Neural cell (in vitro differentiated cells): ENCODE data around the gene KRTAP4-1. TPM values are rescaled to one million over a fixed set of nuclear protein-coding genes. Genes with fewer than 3 reads are reported as not detected.
"Not testable (repeated sequence)": the region's sequence is repeated elsewhere in the genome, so short reads cannot be mapped to it uniquely, and the experiment has no call there.

Experiments
- H2AFZ ChIP-seq: fragments of 200-600, 300-800 bp; sonication (generic), shearing (Covaris generic); 2 replicates; pipeline ENCODE4 v1.6.0; 2014; ENCODE audit warnings: low read depth, mild to moderate bottlenecking, antibody characterized with exemption, low read length, moderate library complexity
- H3F3A ChIP-seq: fragments of 200-600 bp; shearing (Covaris generic); 2 replicates; pipeline ENCODE4 v1.6.1; 2016; ENCODE audit warnings: mild to moderate bottlenecking, moderate library complexity, mixed read lengths, antibody characterized with exemption, low read length; ENCODE audit not compliant: insufficient read depth, poor library complexity, severe bottlenecking
- H3K27ac ChIP-seq: fragments of 200-600, 300-800 bp; sonication (generic), shearing (Covaris generic); 2 replicates; pipeline ENCODE4 v1.5.1; 2014; ENCODE audit warnings: mild to moderate bottlenecking, low read length, moderate library complexity
- H3K27me3 ChIP-seq: fragments of 300-800, 200-600 bp; sonication (generic), shearing (Covaris generic); 2 replicates; pipeline ENCODE4 v1.6.0; 2014; ENCODE audit warnings: mild to moderate bottlenecking, low read depth, low read length, moderate library complexity; ENCODE audit not compliant: insufficient read depth
- H3K36me3 ChIP-seq: fragments of 300-800, 200-600 bp; sonication (generic), shearing (Covaris generic); 2 replicates; pipeline ENCODE4 v1.5.1; 2014; ENCODE audit warnings: mild to moderate bottlenecking, antibody characterized with exemption, low read length, moderate library complexity; ENCODE audit not compliant: insufficient read depth
- H3K4me2 ChIP-seq: fragments of 300-800, 200-600 bp; sonication (generic), shearing (Covaris generic); 2 replicates; pipeline ENCODE4 v1.6.0; 2014; ENCODE audit warnings: mild to moderate bottlenecking, low read length
- H3K4me3 ChIP-seq: fragments of 300-800, 200-600 bp; sonication (generic), shearing (Covaris generic); 2 replicates; pipeline ENCODE4 v1.5.1; 2014; ENCODE audit warnings: mild to moderate bottlenecking, low read length, moderate library complexity
- H3K79me2 ChIP-seq: fragments of 200-600 bp; shearing (Covaris generic); replicated peaks from 2 replicates; pipeline ENCODE4 v1.6.0; 2014; ENCODE audit warnings: mild to moderate bottlenecking, low read length, moderate library complexity; ENCODE audit not compliant: insufficient read depth
- H3K9ac ChIP-seq: fragments of 300-800, 200-600 bp; sonication (generic), shearing (Covaris generic); 2 replicates; pipeline ENCODE4 v1.6.1; 2016; ENCODE audit warnings: mild to moderate bottlenecking, low read length, mixed read lengths
- H3K9me2 ChIP-seq: fragments of 200-600 bp; shearing (Covaris generic); 2 replicates; pipeline ENCODE4 v1.6.1; 2016; ENCODE audit warnings: mild to moderate bottlenecking, low read length, mixed read lengths; ENCODE audit not compliant: insufficient read depth
- H3K9me3 ChIP-seq: fragments of 200-600, 300-800 bp; sonication (generic), shearing (Covaris generic); 2 replicates; pipeline ENCODE4 v1.6.1; 2016; ENCODE audit warnings: mild to moderate bottlenecking, mixed run types, low read length, moderate library complexity, mixed read lengths
- H4K20me1 ChIP-seq: fragments of 200-600 bp; shearing (Covaris generic); 2 replicates; pipeline ENCODE4 v1.6.1; 2016; ENCODE audit warnings: mild to moderate bottlenecking, mixed run types; ENCODE audit not compliant: insufficient read depth
- EP300 ChIP-seq: fragments of 450-650 bp; conservative IDR thresholded peaks from 2 replicates; pipeline ENCODE4 v1.6.1; 2014; ENCODE audit warnings: antibody characterized with exemption, mild to moderate bottlenecking, moderate library complexity; ENCODE audit not compliant: poor library complexity, severe bottlenecking
- EZH2 ChIP-seq: fragments of 200-600, 300-800 bp; shearing (Covaris generic), sonication (generic); IDR thresholded peaks from 2 replicates; pipeline ENCODE4 v1.6.1; 2014; ENCODE audit warnings: antibody characterized with exemption, low read length, borderline replicate concordance, mild to moderate bottlenecking; ENCODE audit not compliant: insufficient read depth, poor library complexity, severe bottlenecking
- MXI1 ChIP-seq: fragments of 450-650 bp; conservative IDR thresholded peaks from 2 replicates; pipeline ENCODE4 v1.6.1; 2014; ENCODE audit warnings: antibody characterized with exemption, mild to moderate bottlenecking; ENCODE audit not compliant: poor library complexity, severe bottlenecking
- POLR2AphosphoS5 ChIP-seq: IDR thresholded peaks from 2 replicates; pipeline ENCODE4 v1.6.1; 2012
- RAD21 ChIP-seq: fragments of 450-650 bp; conservative IDR thresholded peaks from 2 replicates; pipeline ENCODE4 v1.6.1; 2014; ENCODE audit warnings: antibody characterized with exemption, mild to moderate bottlenecking, moderate library complexity
- SMC3 ChIP-seq: fragments of 450-650 bp; conservative IDR thresholded peaks from 2 replicates; pipeline ENCODE4 v1.6.1; 2014; ENCODE audit warnings: antibody characterized with exemption, mild to moderate bottlenecking, moderate library complexity; ENCODE audit not compliant: poor library complexity
- TAF1 ChIP-seq: IDR thresholded peaks from 2 replicates; pipeline ENCODE4 v1.6.1; 2012; ENCODE audit warnings: low read depth
- polyA plus RNA-seq: library from polyadenylated mRNA; depleted of rRNA; stranded (reverse); fragments of >200 nt; gene quantifications from 2 replicates; pipeline ENCODE4 v1.2.3, GENCODE V29; 2014
- TF ChIP-seq, protein P1 (sequence below): fragments of 450-650 bp; IDR thresholded peaks from 2 replicates; pipeline ENCODE4 v1.5.1; 2014; ENCODE audit warnings: antibody characterized with exemption, mild to moderate bottlenecking, moderate library complexity; ENCODE audit not compliant: poor library complexity, severe bottlenecking
- TF ChIP-seq, protein P2 (sequence below): IDR thresholded peaks from 2 replicates; pipeline ENCODE4 v1.6.1; 2012; ENCODE audit warnings: borderline replicate concordance

KRTAP4-1 gene
- polyA plus RNA-seq, 1 donor from 2014 or later: not detected

DNA sequence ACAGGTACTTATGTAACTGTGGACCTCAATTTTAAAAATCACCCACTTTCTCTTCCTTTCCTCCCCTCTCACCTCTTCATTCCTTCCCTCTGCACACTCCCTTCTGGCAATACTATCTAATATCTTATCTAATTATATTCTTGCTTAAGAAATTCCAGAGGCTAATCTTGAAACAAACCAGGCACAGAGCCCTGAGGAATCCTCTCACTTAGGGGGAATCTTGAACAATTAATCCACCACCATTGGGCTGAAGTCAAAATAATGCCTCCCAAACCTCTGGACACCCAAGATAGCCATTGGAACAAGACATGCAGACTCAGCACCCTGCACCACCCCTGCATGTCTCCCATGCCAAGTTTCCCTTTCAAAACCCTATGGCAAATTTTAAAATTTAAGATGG, 43.4 kb downstream of the KRTAP4-1 start:
- H3F3A ChIP-seq: no peaks in the 10 kb centered on the region
- H3K79me2 ChIP-seq: no peaks in the 10 kb centered on the region
- TF ChIP-seq, protein P1, sequence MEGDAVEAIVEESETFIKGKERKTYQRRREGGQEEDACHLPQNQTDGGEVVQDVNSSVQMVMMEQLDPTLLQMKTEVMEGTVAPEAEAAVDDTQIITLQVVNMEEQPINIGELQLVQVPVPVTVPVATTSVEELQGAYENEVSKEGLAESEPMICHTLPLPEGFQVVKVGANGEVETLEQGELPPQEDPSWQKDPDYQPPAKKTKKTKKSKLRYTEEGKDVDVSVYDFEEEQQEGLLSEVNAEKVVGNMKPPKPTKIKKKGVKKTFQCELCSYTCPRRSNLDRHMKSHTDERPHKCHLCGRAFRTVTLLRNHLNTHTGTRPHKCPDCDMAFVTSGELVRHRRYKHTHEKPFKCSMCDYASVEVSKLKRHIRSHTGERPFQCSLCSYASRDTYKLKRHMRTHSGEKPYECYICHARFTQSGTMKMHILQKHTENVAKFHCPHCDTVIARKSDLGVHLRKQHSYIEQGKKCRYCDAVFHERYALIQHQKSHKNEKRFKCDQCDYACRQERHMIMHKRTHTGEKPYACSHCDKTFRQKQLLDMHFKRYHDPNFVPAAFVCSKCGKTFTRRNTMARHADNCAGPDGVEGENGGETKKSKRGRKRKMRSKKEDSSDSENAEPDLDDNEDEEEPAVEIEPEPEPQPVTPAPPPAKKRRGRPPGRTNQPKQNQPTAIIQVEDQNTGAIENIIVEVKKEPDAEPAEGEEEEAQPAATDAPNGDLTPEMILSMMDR: no peak
- TF ChIP-seq MXI1 (no peak), SMC3 (no peak), EZH2 (no peak), TAF1 (no peak), RAD21 (no peak), POLR2AphosphoS5 (no peak)
- TF ChIP-seq, protein P2, sequence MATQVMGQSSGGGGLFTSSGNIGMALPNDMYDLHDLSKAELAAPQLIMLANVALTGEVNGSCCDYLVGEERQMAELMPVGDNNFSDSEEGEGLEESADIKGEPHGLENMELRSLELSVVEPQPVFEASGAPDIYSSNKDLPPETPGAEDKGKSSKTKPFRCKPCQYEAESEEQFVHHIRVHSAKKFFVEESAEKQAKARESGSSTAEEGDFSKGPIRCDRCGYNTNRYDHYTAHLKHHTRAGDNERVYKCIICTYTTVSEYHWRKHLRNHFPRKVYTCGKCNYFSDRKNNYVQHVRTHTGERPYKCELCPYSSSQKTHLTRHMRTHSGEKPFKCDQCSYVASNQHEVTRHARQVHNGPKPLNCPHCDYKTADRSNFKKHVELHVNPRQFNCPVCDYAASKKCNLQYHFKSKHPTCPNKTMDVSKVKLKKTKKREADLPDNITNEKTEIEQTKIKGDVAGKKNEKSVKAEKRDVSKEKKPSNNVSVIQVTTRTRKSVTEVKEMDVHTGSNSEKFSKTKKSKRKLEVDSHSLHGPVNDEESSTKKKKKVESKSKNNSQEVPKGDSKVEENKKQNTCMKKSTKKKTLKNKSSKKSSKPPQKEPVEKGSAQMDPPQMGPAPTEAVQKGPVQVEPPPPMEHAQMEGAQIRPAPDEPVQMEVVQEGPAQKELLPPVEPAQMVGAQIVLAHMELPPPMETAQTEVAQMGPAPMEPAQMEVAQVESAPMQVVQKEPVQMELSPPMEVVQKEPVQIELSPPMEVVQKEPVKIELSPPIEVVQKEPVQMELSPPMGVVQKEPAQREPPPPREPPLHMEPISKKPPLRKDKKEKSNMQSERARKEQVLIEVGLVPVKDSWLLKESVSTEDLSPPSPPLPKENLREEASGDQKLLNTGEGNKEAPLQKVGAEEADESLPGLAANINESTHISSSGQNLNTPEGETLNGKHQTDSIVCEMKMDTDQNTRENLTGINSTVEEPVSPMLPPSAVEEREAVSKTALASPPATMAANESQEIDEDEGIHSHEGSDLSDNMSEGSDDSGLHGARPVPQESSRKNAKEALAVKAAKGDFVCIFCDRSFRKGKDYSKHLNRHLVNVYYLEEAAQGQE: no peak
- H2AFZ ChIP-seq: no peak overlapping the region
- H4K20me1 ChIP-seq: no peaks in the 10 kb centered on the region
- no peak overlapping the region for H3K4me2 ChIP-seq
- no peak overlapping the region for H3K4me3 ChIP-seq
- H3K36me3 ChIP-seq: no peaks in the 10 kb centered on the region
- no peaks in the 10 kb centered on the region for H3K9me2 ChIP-seq
- no peak overlapping the region for H3K9ac ChIP-seq
- H3K27me3 ChIP-seq: no peaks in the 10 kb centered on the region
- no peak overlapping the region for H3K27ac ChIP-seq
- H3K9me3 ChIP-seq: peaks cover 5% of the 10 kb centered on the region

DNA sequence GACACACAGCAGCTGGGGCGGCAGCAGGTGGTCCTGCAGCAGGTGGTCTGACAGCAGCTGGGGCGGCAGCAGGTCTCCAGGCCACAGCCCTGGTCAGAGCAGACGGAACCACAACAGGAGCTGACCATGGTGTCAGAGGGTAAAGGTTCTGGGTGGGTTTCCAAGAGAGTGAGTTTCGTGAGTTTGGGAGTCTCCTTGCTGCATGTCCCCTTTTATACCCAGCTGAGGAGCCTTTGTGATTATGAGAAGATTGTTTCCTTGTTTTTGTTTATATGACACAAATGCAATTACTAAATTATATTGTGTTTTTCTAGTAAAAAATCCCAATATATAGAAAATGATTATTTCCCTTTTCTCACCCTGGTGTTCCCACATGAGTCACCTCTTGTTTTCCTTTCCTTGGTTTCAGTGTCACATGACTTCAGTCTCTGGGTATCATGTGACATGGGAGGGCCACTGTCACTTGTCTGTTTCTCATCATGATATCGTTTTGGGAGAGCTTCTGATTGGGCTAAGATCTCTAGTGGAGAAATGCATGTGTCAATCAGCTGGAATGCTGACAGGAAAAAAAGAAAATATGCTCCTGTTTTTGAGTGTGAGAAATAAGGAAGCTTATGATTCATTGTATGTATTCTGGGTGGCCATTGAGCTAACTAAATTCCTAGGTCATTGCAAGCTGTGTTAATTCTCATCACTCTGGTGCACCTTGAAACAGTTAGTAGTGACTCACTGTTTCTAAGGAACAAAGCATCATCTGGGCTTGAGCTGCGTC, 44.2 kb downstream of the KRTAP4-1 start, which contains the start of gene KRTAP4-6:
KRTAP4-6 (minus strand) TSS at position 185 of the 772 bp plus-strand sequence; CDS start at position 128, 57 bp downstream.
- Histone ChIP-seq H3K9me2 (no peaks in the 10 kb centered on the region), H3K36me3 (no peaks in the 10 kb centered on the region), H3K4me3 (no peak within 1 kb of the TSS), H3K9me3 (peaks cover 5% of the 10 kb centered on the region), H4K20me1 (no peaks in the 10 kb centered on the region), H3K79me2 (no peaks in the 10 kb centered on the region), H3K4me2 (no peak within 1 kb of the TSS), H3K9ac (no peak within 1 kb of the TSS), H2AFZ (no peak within 1 kb of the TSS), H3K27ac (no peak within 1 kb of the TSS), H3F3A (no peaks in the 10 kb centered on the region), H3K27me3 (no peaks in the 10 kb centered on the region)
- TF ChIP-seq, protein P2: no peak
- TF ChIP-seq EZH2 (no peak), SMC3 (no peak), POLR2AphosphoS5 (no peak), TAF1 (no peak), RAD21 (no peak), MXI1 (no peak), EP300 (no peak)
- TF ChIP-seq, protein P1: no peak

DNA sequence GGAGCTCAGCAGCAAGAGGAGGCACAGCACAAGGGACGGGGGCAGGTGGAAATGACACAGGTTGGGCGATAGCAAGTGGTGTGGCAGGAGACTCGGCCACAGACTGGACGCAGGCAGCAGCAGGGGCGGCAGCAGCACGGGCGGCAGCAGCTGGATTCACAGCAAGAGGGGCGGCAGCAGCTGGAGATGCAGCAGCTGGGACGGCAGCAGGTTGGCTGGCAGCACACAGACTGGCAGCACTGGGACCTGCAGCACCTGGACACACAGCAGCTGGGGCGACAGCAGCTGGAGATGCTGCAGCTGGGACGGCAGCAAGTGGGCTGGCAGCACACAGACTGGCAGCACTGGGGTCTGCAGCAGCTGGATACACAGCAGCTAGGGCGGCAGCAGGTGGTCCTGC, 44.8 kb downstream of the KRTAP4-1 start:
- H3K9ac ChIP-seq, H4K20me1 ChIP-seq, H3K4me2 ChIP-seq, H3K27me3 ChIP-seq, H2AFZ ChIP-seq, H3K36me3 ChIP-seq, H3K9me3 ChIP-seq, H3K27ac ChIP-seq, H3K79me2 ChIP-seq, H3K9me2 ChIP-seq, H3F3A ChIP-seq, H3K4me3 ChIP-seq: not testable (repeated sequence)
